Vagina (tissue), 2 donors: Measurements from ENCODE around the gene SNTA1. TPM values are rescaled to one million over a fixed set of nuclear protein-coding genes. Genes with fewer than 3 reads are reported as not detected.
"Not testable (repeated sequence)": the region's sequence is repeated elsewhere in the genome, so short reads cannot be mapped to it uniquely, and the experiment has no call there.

ENCODE experiments used
- DNase-seq, 2 donors: peaks; one replicate each; pipeline ENCODE4 v3.0.0-alpha.2; 2017; ENCODE audit errors: extremely low spot score in 2 of 2
- H3K27ac ChIP-seq: fragments of 200-600 bp; sonication (generic); one replicate; pipeline ENCODE4 v1.5.1; 2019
- H3K27me3 ChIP-seq: fragments of 200-600 bp; sonication (generic); one replicate; pipeline ENCODE4 v1.5.1; 2019
- H3K36me3 ChIP-seq, 2 donors: fragments of 200-600 bp; sonication (generic); one replicate each; pipeline ENCODE4 v1.5.1; 2017 to 2019
- H3K4me1 ChIP-seq: fragments of 200-600 bp; sonication (generic); one replicate; pipeline ENCODE4 v1.5.1; 2019
- H3K4me3 ChIP-seq, 2 donors: fragments of 200-600 bp; sonication (generic); 1 replicate in 1 of 2; 2 replicates in 1 of 2; pipeline ENCODE4 v1.5.1; 2016 to 2019
- H3K9me3 ChIP-seq: fragments of 200-600 bp; sonication (generic); one replicate; pipeline ENCODE4 v1.5.1; 2019
- CTCF ChIP-seq, 3 experiments: fragments of 450-650 bp in 2 of 3; fragments of 200-600 bp in 1 of 3; sonication (generic) in 1 of 3; IDR thresholded peaks; one replicate each; pipeline ENCODE4 v1.5.1; 2017 to 2019; ENCODE audit warnings: antibody characterized with exemption in 3 of 3, mild to moderate bottlenecking in 2 of 3, moderate library complexity in 2 of 3
- POLR2A ChIP-seq, 2 donors: fragments of 450-650 bp; IDR thresholded peaks; one replicate each; pipeline ENCODE4 v1.6.1; 2017; ENCODE audit warnings: antibody characterized with exemption in 2 of 2, mild to moderate bottlenecking in 2 of 2, moderate library complexity in 2 of 2
- POLR2AphosphoS5 ChIP-seq, 2 donors: sonication (generic); formaldehyde crosslinking; IDR thresholded peaks; one replicate each; pipeline ENCODE4 v1.9.0; 2017; ENCODE audit warnings: antibody characterized with exemption in 2 of 2, mild to moderate bottlenecking in 2 of 2, low read depth in 1 of 2; ENCODE audit not compliant: insufficient read depth in 1 of 2
- intact Hi-C: fragments of 100-400 bp; cut with DNase I; formaldehyde crosslinking; loops from one replicate; pipeline ENCODE4 v1.15.1; 2023
- total RNA-seq: library from RNA; depleted of rRNA; stranded (reverse); fragments of >200 nt; gene quantifications from one replicate; pipeline ENCODE4 v1.2.3, GENCODE V29; 2016

SNTA1 gene
- total RNA-seq, 1 donor from 2014 or later: 23.8 TPM

- no peaks in the 10 kb centered on the region for H3K27me3 ChIP-seq
- intact Hi-C loops: no loop called here
Measured at GRCh38 chr20:33463332-33464101, 20.0 kb upstream of the SNTA1 start.

DNA sequence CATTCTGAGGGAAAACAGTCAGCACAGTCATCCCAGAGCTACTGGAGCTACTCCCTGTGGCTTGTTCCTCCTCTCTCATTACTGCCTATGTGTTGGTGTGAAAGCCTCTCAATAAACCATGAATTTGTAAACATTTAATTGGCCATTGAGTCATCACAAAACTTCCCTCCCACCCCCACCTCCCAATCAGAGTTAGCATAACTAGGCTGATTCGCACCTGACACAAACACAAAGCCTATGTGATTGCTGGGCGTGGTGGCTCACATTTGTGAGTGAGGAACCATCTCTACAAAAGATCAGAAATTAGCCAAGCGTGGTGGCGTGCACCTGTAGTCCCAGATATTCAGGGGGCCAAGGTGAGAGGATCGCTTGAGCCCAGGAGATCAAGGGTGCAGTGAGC is 17.1 kb upstream of the SNTA1 start:
- Histone ChIP-seq H3K27me3 (no peaks in the 10 kb centered on the region), H3K36me3 (no peaks in the 10 kb centered on the region), H3K9me3 (no peaks in the 10 kb centered on the region), H3K4me3 (no peak overlapping the region), H3K4me1 (no peaks in the 10 kb centered on the region), H3K27ac (no peak overlapping the region)
- TF ChIP-seq POLR2A (IDR thresholded peaks at IDR 0.05): no peak
- TF ChIP-seq CTCF (IDR thresholded peaks at IDR 0.05): no peak
- no peak for DNase-seq
- intact Hi-C loops: no loop called here

More at GRCh38 chr20:33463332-33464101, 20.0 kb upstream of the SNTA1 start:
- Histone ChIP-seq H3K4me1 (no peaks in the 10 kb centered on the region), H3K4me3 (no peak overlapping the region), H3K27ac (no peak overlapping the region), H3K9me3 (no peaks in the 10 kb centered on the region), H3K36me3 (no peaks in the 10 kb centered on the region)
- TF ChIP-seq CTCF (IDR thresholded peaks at IDR 0.05): no peak
- no peak for TF ChIP-seq POLR2AphosphoS5 (IDR thresholded peaks at IDR 0.05; ENCODE audit: insufficient read depth in 1 of 2, low read depth in 1 of 2)
- TF ChIP-seq POLR2A (IDR thresholded peaks at IDR 0.05): no peak
- DNase-seq: no peak

- Histone ChIP-seq H3K4me3 (no peak overlapping the region), H3K4me1 (no peaks in the 10 kb centered on the region), H3K27me3 (no peaks in the 10 kb centered on the region), H3K27ac (no peak overlapping the region), H3K36me3 (no peaks in the 10 kb centered on the region), H3K9me3 (no peaks in the 10 kb centered on the region)
- no peak for DNase-seq
- no peak for TF ChIP-seq POLR2A (IDR thresholded peaks at IDR 0.05)
- no peak for TF ChIP-seq POLR2AphosphoS5 (IDR thresholded peaks at IDR 0.05; ENCODE audit: insufficient read depth in 1 of 2, low read depth in 1 of 2)
- no peak for TF ChIP-seq CTCF (IDR thresholded peaks at IDR 0.05)
- intact Hi-C loops: loop anchor here (5.0 kb wide), 1 partner anchor 208 kb away; the partner anchor contains the start of gene ACTL10
Measured at GRCh38 chr20:33459599-33459998, 16.0 kb upstream of the SNTA1 start.

GRCh38 chr20:33456916-33457642 is 13.5 kb upstream of the SNTA1 start:
- H3K27ac ChIP-seq, H3K36me3 ChIP-seq, H3K9me3 ChIP-seq, H3K4me3 ChIP-seq, H3K4me1 ChIP-seq, H3K27me3 ChIP-seq, DNase-seq: not testable (repeated sequence)
- intact Hi-C loops: loop anchor here (5.0 kb wide), 1 partner anchor 210 kb away; the partner anchor contains the start of gene ACTL10
- peak; percentile 29 to 50 for TF ChIP-seq POLR2AphosphoS5 (IDR thresholded peaks at IDR 0.05; ENCODE audit: insufficient read depth in 1 of 2, low read depth in 1 of 2)
- peak; percentile 86 to 99 (median 98) for TF ChIP-seq CTCF (IDR thresholded peaks at IDR 0.05)

GRCh38 chr20:33450867-33451266 is 7.3 kb upstream of the SNTA1 start:
- H3K4me3 ChIP-seq: no peak overlapping the region
- H3K36me3 ChIP-seq: no peaks in the 10 kb centered on the region
- no peak overlapping the region for H3K27ac ChIP-seq
- no peak for DNase-seq
- no peaks in the 10 kb centered on the region for H3K9me3 ChIP-seq
- no peaks in the 10 kb centered on the region for H3K4me1 ChIP-seq
- intact Hi-C loops: no loop called here
- TF ChIP-seq POLR2A (IDR thresholded peaks at IDR 0.05) (no peak), CTCF (IDR thresholded peaks at IDR 0.05) (no peak), POLR2AphosphoS5 (IDR thresholded peaks at IDR 0.05; ENCODE audit: insufficient read depth in 1 of 2, low read depth in 1 of 2) (no peak)
- no peaks in the 10 kb centered on the region for H3K27me3 ChIP-seq
